HepG2 (cell line): Measurements from ENCODE around the gene NUDCD2. TPM values are rescaled to one million over a fixed set of nuclear protein-coding genes. Genes with fewer than 3 reads are reported as not detected.
"Not testable (repeated sequence)": the region's sequence is repeated elsewhere in the genome, so short reads cannot be mapped to it uniquely, and the experiment has no call there.

Experiments used
- ATAC-seq: fragments of 200-7000 bp; cut with Tn5 transposase; 3 replicates; pipeline ENCODE4 v1.9.1; 2020; ENCODE audit warnings: mild to moderate bottlenecking, moderate library complexity
- BruUV-seq: library from RNA; stranded (reverse); fragments of 400-500 nt; replicated peaks from 2 replicates; lab custom pipeline; 2021; lab: Mats Ljungman, UMichigan
- CTCF ChIA-PET: fragments of 300-600 bp; formaldehyde crosslinking; extraction: SDS; loops from one replicate; lab custom pipeline; 2021; ENCODE audit warnings: low total read pairs, inconsistent platforms, low intra/inter-chr PET ratio; lab: Yijun Ruan, JAX
- POLR2A ChIA-PET: fragments of 350-600 bp; sonication (Branson Sonifier 250); formaldehyde crosslinking; loops from one replicate; lab custom pipeline; 2020; ENCODE audit warnings: antibody characterized with exemption, inconsistent platforms; lab: Yijun Ruan, JAX
- DNase-seq: peaks from one replicate; pipeline ENCODE4 v3.0.0-alpha.2; 2015; ENCODE audit warnings: low spot score
- FAIRE-seq: peaks from 3 replicates; lab custom pipeline; 2011; peaks lifted over from hg19 to GRCh38; lab: Jason Lieb, UNC
- H2AFZ ChIP-seq: one replicate; pipeline ENCODE4 v1.6.1; 2011; ENCODE audit warnings: low read length, inconsistent platforms
- H3K27ac ChIP-seq: fragments of 300-600 bp; 3 replicates; pipeline ENCODE4 v1.8.0; 2011; ENCODE audit warnings: mixed run types, mild to moderate bottlenecking, mixed read lengths, low read length, inconsistent platforms; ENCODE audit not compliant: insufficient read depth; ENCODE audit errors: extremely low read length
- H3K27me3 ChIP-seq, 2 experiments: fragments of 200-600 bp in 1 of 2; 2 replicates in 1 of 2; 3 replicates in 1 of 2; pipeline versions ENCODE4 v1.6.0 to v1.8.0; 2011; ENCODE audit warnings: low read length in 2 of 2, mild to moderate bottlenecking in 2 of 2, moderate library complexity in 2 of 2, inconsistent platforms in 1 of 2; ENCODE audit not compliant: insufficient read depth in 2 of 2, control insufficient read depth in 1 of 2
- H3K36me3 ChIP-seq, 2 experiments: fragments of 200-600 bp in 1 of 2; replicated peaks in 1 of 2; 2 replicates in 1 of 2; 3 replicates in 1 of 2; pipeline versions ENCODE4 v1.5.1 to v1.8.0; 2011; ENCODE audit warnings: low read length in 2 of 2, inconsistent platforms in 1 of 2; ENCODE audit not compliant: insufficient read depth in 2 of 2, control insufficient read depth in 1 of 2
- H3K4me1 ChIP-seq: 2 replicates; pipeline ENCODE4 v1.5.1; 2012; ENCODE audit warnings: low read length, inconsistent platforms; ENCODE audit not compliant: insufficient read depth
- H3K4me2 ChIP-seq: 2 replicates; pipeline ENCODE4 v1.6.0; 2011; ENCODE audit warnings: low read depth, low read length, inconsistent platforms
- H3K4me3 ChIP-seq, 3 experiments: fragments of 200-600 bp in 1 of 3; sonication (generic), shearing (Covaris generic) in 1 of 3; replicated peaks in 1 of 3; 2 replicates each; pipeline ENCODE4 v1.5.1; 2011 to 2016; ENCODE audit warnings: low read length in 3 of 3, inconsistent platforms in 2 of 3, low read depth in 2 of 3, mild to moderate bottlenecking in 2 of 3, control low read depth in 1 of 3, mixed read lengths in 1 of 3; ENCODE audit not compliant: insufficient read depth in 1 of 3
- H3K79me2 ChIP-seq: one replicate; pipeline ENCODE4 v1.6.1; 2011; ENCODE audit warnings: low read length, inconsistent platforms; ENCODE audit not compliant: insufficient read depth
- H3K9ac ChIP-seq: 2 replicates; pipeline ENCODE4 v1.6.0; 2011; ENCODE audit warnings: mild to moderate bottlenecking, low read depth, low read length, inconsistent platforms; ENCODE audit not compliant: insufficient read depth
- H3K9me3 ChIP-seq: 2 replicates; pipeline ENCODE4 v1.5.1; 2012; ENCODE audit warnings: mild to moderate bottlenecking, low read length
- H4K20me1 ChIP-seq: 2 replicates; pipeline ENCODE4 v1.6.0; 2011; ENCODE audit warnings: inconsistent platforms, mild to moderate bottlenecking, low read length, moderate library complexity; ENCODE audit not compliant: insufficient read depth
- FOXJ3 ChIP-seq: sonication (generic); formaldehyde crosslinking; IDR thresholded peaks from 2 replicates; pipeline ENCODE4 v1.4.0; 2020; ENCODE audit warnings: missing genetic modification reagents, mild to moderate bottlenecking, borderline replicate concordance
- HES4 ChIP-seq: sonication (generic); formaldehyde crosslinking; IDR thresholded peaks from 2 replicates; pipeline ENCODE4 v1.9.0; 2021; ENCODE audit warnings: mild to moderate bottlenecking, missing genetic modification reagents, borderline replicate concordance
- HNF4A ChIP-seq: sonication (generic); formaldehyde crosslinking; IDR thresholded peaks from 2 replicates; pipeline ENCODE4 v1.4.0; 2020; ENCODE audit warnings: missing genetic modification reagents
- POLR2A ChIP-seq, 2 experiments: IDR thresholded peaks; 2 replicates each; pipeline ENCODE4 v1.6.1; 2011; ENCODE audit warnings: low read depth in 2 of 2, low read length in 2 of 2, mild to moderate bottlenecking in 1 of 2, moderate library complexity in 1 of 2; ENCODE audit not compliant: insufficient read depth in 1 of 2
- ZNF101 ChIP-seq: sonication (generic); formaldehyde crosslinking; IDR thresholded peaks from 2 replicates; pipeline ENCODE4 v1.4.0; 2020; ENCODE audit warnings: mild to moderate bottlenecking, low read depth, missing genetic modification reagents, borderline replicate concordance
- WGBS: methylation state at CpG from one replicate; pipeline ENCODE4 v1.1.6; 2017; ENCODE audit warnings: low lambda C conversion rate; 5-methylcytosine and 5-hydroxymethylcytosine counted together
- in situ Hi-C: cut with HindIII; loops from 2 replicates; pipeline ENCODE4 v1.10.0; 2017; ENCODE audit warnings: low pct_unique_long_range_greater_than_20kb; ENCODE audit not compliant: extremely low pct_ligation_motif_present
- intact Hi-C: fragments of 100-400 bp; cut with micrococcal nuclease; formaldehyde crosslinking; loops from one replicate; pipeline ENCODE4 v1.10.0; 2022; ENCODE audit not compliant: unreplicated experiment
- polyA plus RNA-seq, 8 experiments: library from polyadenylated mRNA; depleted of rRNA in 3 of 8; stranded (reverse) in 7 of 8; unstranded in 1 of 8; fragments of >200 nt; fragmentation: Illumina TruSeq in 4 of 8; extraction: Trizol in 4 of 8; gene quantifications; 2 replicates each; pipeline versions ENCODE4 v1.2.1 to v1.2.3, GENCODE V29; 2011 to 2016; ENCODE audit warnings: low read depth in 4 of 8, missing spikeins in 1 of 8, mixed read lengths in 1 of 8; ENCODE audit not compliant: insufficient read depth in 1 of 8
- total RNA-seq, 5 experiments: library from RNA; depleted of rRNA; stranded (reverse); fragments of >200 nt; fragmentation: Illumina TruSeq; extraction: Trizol; gene quantifications; 2 replicates each; pipeline ENCODE4 v1.2.3, GENCODE V29; 2016; ENCODE audit warnings: low read depth in 1 of 5
- TF ChIP-seq, protein P1 (sequence below): IDR thresholded peaks from 2 replicates; pipeline ENCODE4 v1.6.1; 2016; ENCODE audit warnings: missing biosample characterization, missing genetic modification reagents, low read depth

Gene NUDCD2
- total and polyA plus RNA-seq, 2 of the 13 experiments (the other 11 are each of a cell fraction or from before 2014, with no cell fraction given) = 14.8 to 39.2 TPM

DNA sequence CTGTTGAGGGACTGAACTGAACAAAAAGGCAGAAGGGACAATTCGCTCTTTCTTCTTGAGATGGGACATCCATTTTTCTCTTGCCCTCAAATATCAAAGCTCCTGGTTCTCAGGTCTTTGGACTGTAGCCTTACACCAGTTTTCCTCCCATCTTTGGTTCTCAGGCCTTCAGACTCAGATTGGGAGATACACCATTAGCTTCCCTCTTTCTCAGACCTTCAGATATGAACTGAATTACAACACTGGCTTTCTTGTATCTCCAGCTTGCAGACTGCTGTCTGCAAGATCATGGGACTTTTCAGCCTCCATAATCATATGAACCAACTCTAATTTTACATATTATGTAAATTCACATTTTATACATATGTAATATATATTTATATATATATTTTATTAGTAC, 35.1 kb downstream of the NUDCD2 start (continued):
- TF ChIP-seq HES4 (no peak), FOXJ3 (CRISPR knock-in tag) (no peak), HNF4A (CRISPR knock-in tag) (no peak), POLR2A (IDR thresholded peaks at IDR 0.05; ENCODE audit: insufficient read depth in 1 of 2, low read depth in 2 of 2, low read length in 2 of 2) (no peak), ZNF101 (CRISPR knock-in tag) (no peak)
- TF ChIP-seq, protein P1, sequence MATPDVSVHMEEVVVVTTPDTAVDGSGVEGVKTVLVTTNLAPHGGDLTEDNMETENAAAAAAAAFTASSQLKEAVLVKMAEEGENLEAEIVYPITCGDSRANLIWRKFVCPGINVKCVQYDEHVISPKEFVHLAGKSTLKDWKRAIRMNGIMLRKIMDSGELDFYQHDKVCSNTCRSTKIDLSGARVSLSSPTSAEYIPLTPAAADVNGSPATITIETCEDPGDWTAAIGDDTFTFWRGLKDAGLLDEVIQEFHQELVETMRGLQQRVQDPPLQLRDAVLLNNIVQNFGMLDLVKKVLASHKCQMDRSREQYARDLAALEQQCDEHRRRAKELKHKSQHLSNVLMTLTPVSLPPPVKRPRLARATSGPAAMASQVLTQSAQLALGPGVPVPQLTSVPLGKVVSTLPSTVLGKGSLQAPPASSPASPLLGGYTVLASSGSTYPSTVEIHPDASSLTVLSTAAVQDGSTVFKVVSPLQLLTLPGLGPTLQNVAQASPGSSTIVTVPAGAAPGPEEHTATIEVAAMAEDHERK = no peak

DNA sequence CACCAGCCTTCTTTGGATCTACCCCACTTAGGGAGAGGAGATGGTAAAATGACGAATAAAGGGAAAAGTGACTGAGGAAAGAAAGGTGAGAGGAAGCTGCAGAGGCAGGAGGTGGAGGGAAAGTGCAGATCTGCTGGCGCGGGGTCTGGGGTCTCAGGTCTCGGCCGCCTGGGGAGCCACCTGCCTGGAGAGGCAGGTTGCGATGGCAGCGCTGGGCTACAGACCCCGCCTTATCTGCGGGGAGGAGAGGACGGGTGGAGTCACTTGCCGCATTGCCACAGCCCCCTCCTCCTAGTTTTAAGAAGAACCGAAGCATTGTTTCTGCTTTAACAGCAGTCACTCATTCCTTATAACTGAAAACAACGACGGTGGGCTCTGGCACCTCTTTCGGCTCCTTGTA, 44.2 kb downstream of the NUDCD2 start:
- in situ Hi-C loops = loop anchor here (25.0 kb wide), 1 partner anchor 1878 kb away; the partner anchor contains the start of gene GABRB2
- 70% methylated on average over 15 of the region's 15 CpGs for WGBS
- H3K79me2 ChIP-seq, CTCF ChIA-PET, H2AFZ ChIP-seq, POLR2A ChIA-PET, H3K27ac ChIP-seq, H3K36me3 ChIP-seq, H3K27me3 ChIP-seq, ATAC-seq, H3K4me2 ChIP-seq, BruUV-seq, intact Hi-C loops, H3K9me3 ChIP-seq, H3K4me3 ChIP-seq, FAIRE-seq, DNase-seq, H3K9ac ChIP-seq, H4K20me1 ChIP-seq: not testable (repeated sequence)
- peaks cover 13% of the 10 kb centered on the region for H3K4me1 ChIP-seq
